SK-N-SH (cell line): ENCODE results near the gene PDE9A. TPM values are rescaled to one million over a fixed set of nuclear protein-coding genes. Genes with fewer than 3 reads are reported as not detected.

Experiments
- CTCF ChIA-PET: fragments of 300-600, 350-600 bp; formaldehyde crosslinking; extraction: SDS; loops from one replicate; lab custom pipeline; 2021; lab: Yijun Ruan, JAX
- POLR2A ChIA-PET: fragments of 350-600 bp; sonication (Branson Sonifier 250); formaldehyde crosslinking; extraction: SDS; loops from one replicate; lab custom pipeline; 2020; ENCODE audit warnings: antibody characterized with exemption, inconsistent platforms; lab: Yijun Ruan, JAX
- DNase-seq: peaks from one replicate; pipeline ENCODE4 v3.0.0; 2012
- H2AFZ ChIP-seq: fragments of 200-600 bp; sonication (generic); 2 replicates; pipeline ENCODE4 v1.8.1; 2016; ENCODE audit warnings: antibody characterized with exemption, mild to moderate bottlenecking, low read depth
- H3F3A ChIP-seq: fragments of 200-600 bp; sonication (generic); replicated peaks from 2 replicates; pipeline ENCODE3; 2016; ENCODE audit warnings: antibody characterized with exemption, mild to moderate bottlenecking; ENCODE audit not compliant: insufficient read depth
- H3K27ac ChIP-seq, 2 experiments: fragments of 200-500 bp in 1 of 2; fragments of 200-600 bp in 1 of 2; sonication (Bioruptor generic) in 1 of 2; sonication (generic), shearing (Covaris generic) in 1 of 2; 2 replicates each; pipeline versions ENCODE4 v1.5.1 to v1.6.1; 2014 to 2016; ENCODE audit warnings: low read depth in 2 of 2, inconsistent platforms in 1 of 2, low read length in 1 of 2, mild to moderate bottlenecking in 1 of 2, mixed read lengths in 1 of 2
- H3K27me3 ChIP-seq: fragments of 200-600 bp; sonication (generic), shearing (Covaris generic); 2 replicates; pipeline ENCODE4 v1.6.1; 2016; ENCODE audit warnings: mixed run types; ENCODE audit not compliant: insufficient read depth
- H3K36me3 ChIP-seq, 2 experiments: fragments of 200-500 bp in 1 of 2; fragments of 200-600 bp in 1 of 2; sonication (Bioruptor generic) in 1 of 2; sonication (generic) in 1 of 2; replicated peaks in 1 of 2; 2 replicates each; pipeline versions ENCODE3 to v1.5.1; 2014 to 2016; ENCODE audit warnings: low read length in 1 of 2, mild to moderate bottlenecking in 1 of 2; ENCODE audit not compliant: insufficient read depth in 2 of 2, control insufficient read depth in 1 of 2
- H3K4me1 ChIP-seq, 2 experiments: fragments of 200-500 bp in 1 of 2; fragments of 200-600 bp in 1 of 2; sonication (Bioruptor generic) in 1 of 2; sonication (generic), shearing (Covaris generic) in 1 of 2; 2 replicates each; pipeline versions ENCODE4 v1.5.1 to v1.6.1; 2014 to 2016; ENCODE audit warnings: low read depth in 1 of 2, low read length in 1 of 2, mixed run types in 1 of 2; ENCODE audit not compliant: insufficient read depth in 2 of 2, control insufficient read depth in 1 of 2
- H3K4me2 ChIP-seq: fragments of 200-600 bp; sonication (generic), shearing (Covaris generic); 2 replicates; pipeline ENCODE4 v1.6.1; 2017; ENCODE audit warnings: mixed run types
- H3K4me3 ChIP-seq, 2 experiments: fragments of 200-500 bp in 1 of 2; fragments of 200-600 bp in 1 of 2; sonication (Bioruptor generic) in 1 of 2; sonication (generic), shearing (Covaris generic) in 1 of 2; 2 replicates each; pipeline versions ENCODE4 v1.5.1 to v1.8.1; 2014 to 2016; ENCODE audit warnings: low read depth in 2 of 2, inconsistent platforms in 1 of 2, low read length in 1 of 2, mild to moderate bottlenecking in 1 of 2, mixed read lengths in 1 of 2, moderate library complexity in 1 of 2
- H3K79me2 ChIP-seq: fragments of 200-600 bp; sonication (generic); 2 replicates; pipeline ENCODE4 v1.8.1; 2017; ENCODE audit warnings: mild to moderate bottlenecking; ENCODE audit not compliant: insufficient read depth
- H3K9ac ChIP-seq: fragments of 200-600 bp; sonication (generic); 2 replicates; pipeline ENCODE4 v1.6.1; 2017; ENCODE audit warnings: mixed run types
- H3K9me2 ChIP-seq: fragments of 200-600 bp; sonication (generic); 2 replicates; pipeline ENCODE4 v1.6.1; 2017; ENCODE audit warnings: mixed run types
- H3K9me3 ChIP-seq: fragments of 200-600 bp; sonication (generic); 2 replicates; pipeline ENCODE4 v1.6.1; 2017; ENCODE audit warnings: mixed run types, mild to moderate bottlenecking, moderate library complexity
- H4K20me1 ChIP-seq: fragments of 200-600 bp; sonication (generic); 2 replicates; pipeline ENCODE4 v1.6.1; 2017; ENCODE audit warnings: mild to moderate bottlenecking, mixed run types; ENCODE audit not compliant: insufficient read depth
- CHD2 ChIP-seq: fragments of 150-350 bp; IDR thresholded peaks from 2 replicates; pipeline ENCODE4 v1.6.1; 2018; ENCODE audit warnings: low read length; ENCODE audit not compliant: partially characterized antibody
- CTCF ChIP-seq: fragments of 200-600 bp; sonication (generic); IDR thresholded peaks from 2 replicates; pipeline ENCODE4 v1.6.1; 2017; ENCODE audit warnings: antibody characterized with exemption, mild to moderate bottlenecking, moderate library complexity
- EP300 ChIP-seq, 2 experiments: IDR thresholded peaks; 2 replicates each; pipeline versions ENCODE4 v1.4.0 to v1.6.1; 2012; ENCODE audit warnings: borderline replicate concordance in 1 of 2, low read depth in 1 of 2, low read length in 1 of 2
- FOXJ3 ChIP-seq: sonication (generic); formaldehyde crosslinking; IDR thresholded peaks from 2 replicates; pipeline ENCODE4 v1.5.1; 2020; ENCODE audit warnings: mild to moderate bottlenecking, missing genetic modification reagents
- FOXM1 ChIP-seq: IDR thresholded peaks from 2 replicates; pipeline ENCODE4 v1.4.0; 2012; ENCODE audit warnings: low read depth, mild to moderate bottlenecking
- GABPA ChIP-seq: IDR thresholded peaks from 2 replicates; pipeline ENCODE4 v1.4.0; 2012; ENCODE audit warnings: low read depth, mild to moderate bottlenecking
- MAX ChIP-seq: IDR thresholded peaks from 2 replicates; pipeline ENCODE4 v1.4.0; 2012; ENCODE audit warnings: low read depth
- MXI1 ChIP-seq: IDR thresholded peaks from 2 replicates; pipeline ENCODE4 v1.6.1; 2012; ENCODE audit warnings: mild to moderate bottlenecking, low read depth, low read length, improper control_type of control experiment
- NFIC ChIP-seq: IDR thresholded peaks from 2 replicates; pipeline ENCODE4 v1.4.0; 2012; ENCODE audit warnings: borderline replicate concordance
- PBX3 ChIP-seq: IDR thresholded peaks from 2 replicates; pipeline ENCODE4; 2012
- RAD21 ChIP-seq: IDR thresholded peaks from 2 replicates; pipeline ENCODE4 v1.6.1; 2012; ENCODE audit warnings: mild to moderate bottlenecking, low read length
- RCOR1 ChIP-seq: fragments of 150-350 bp; IDR thresholded peaks from 2 replicates; pipeline ENCODE4 v1.6.1; 2017; ENCODE audit warnings: antibody characterized with exemption, low read length
- RFX5 ChIP-seq: IDR thresholded peaks from 2 replicates; pipeline ENCODE4 v1.6.1; 2012; ENCODE audit warnings: mild to moderate bottlenecking, improper control_type of control experiment, low read length
- SIN3A ChIP-seq: IDR thresholded peaks from 2 replicates; pipeline ENCODE4 v1.6.1; 2012; ENCODE audit warnings: low read depth, mild to moderate bottlenecking, low read length, moderate library complexity, borderline replicate concordance
- SMC3 ChIP-seq: IDR thresholded peaks from 2 replicates; pipeline ENCODE4 v1.6.1; 2012; ENCODE audit warnings: low read depth, low read length, improper control_type of control experiment
- TAF1 ChIP-seq: IDR thresholded peaks from 2 replicates; pipeline ENCODE4 v1.6.1; 2012; ENCODE audit warnings: low read depth, mild to moderate bottlenecking, low read length, moderate library complexity, borderline replicate concordance
- TCF12 ChIP-seq: IDR thresholded peaks from 2 replicates; pipeline ENCODE4 v1.4.0; 2012
- TEAD4 ChIP-seq: IDR thresholded peaks from 2 replicates; pipeline ENCODE4 v1.4.0; 2012; ENCODE audit warnings: mild to moderate bottlenecking, borderline replicate concordance; ENCODE audit not compliant: insufficient read depth
- YY1 ChIP-seq: IDR thresholded peaks from 2 replicates; pipeline ENCODE4 v1.4.0; 2012; ENCODE audit warnings: low read depth, mild to moderate bottlenecking
- ZBTB33 ChIP-seq: IDR thresholded peaks from 2 replicates; pipeline ENCODE4 v1.4.0; 2012; ENCODE audit warnings: low read depth, borderline replicate concordance
- WGBS: methylation state at CpG from one replicate; pipeline ENCODE4 v1.1.6; 2017; ENCODE audit warnings: low lambda C conversion rate; 5-methylcytosine and 5-hydroxymethylcytosine counted together
- polyA plus RNA-seq, 3 experiments: library from polyadenylated mRNA; depleted of rRNA; stranded (reverse); fragments of >200 nt; gene quantifications; 2 replicates each; pipeline ENCODE4 v1.2.3, GENCODE V29; 2012

PDE9A gene
- polyA plus RNA-seq, 1 of the 3 experiments (the other 2 are of a cell fraction): 0.28 TPM

- no peaks in the 10 kb centered on the region for H3K9me2 ChIP-seq
- no peak for DNase-seq
- CTCF ChIA-PET: no interaction called here
- no peak overlapping the region for H3K4me3 ChIP-seq
- H3F3A ChIP-seq: no peaks in the 10 kb centered on the region
- no peaks in the 10 kb centered on the region for H3K36me3 ChIP-seq
- H3K4me1 ChIP-seq: peaks cover 0 to 13% of the 10 kb centered on the region in 2 experiments; a peak in 1 of 4 replicates
- no peak overlapping the region for H2AFZ ChIP-seq
- H3K79me2 ChIP-seq: no peaks in the 10 kb centered on the region
- POLR2A ChIA-PET: no interaction called here
- H3K27ac ChIP-seq: no peak overlapping the region; a peak in 1 of 4 replicates
- TF ChIP-seq PBX3 (no peak), TCF12 (no peak), CTCF (no peak), GABPA (no peak), TEAD4 (no peak), NFIC (no peak), RCOR1 (no peak), MXI1 (no peak), CHD2 (no peak), YY1 (no peak), RAD21 (no peak), SIN3A (no peak), RFX5 (no peak), EP300 (IDR thresholded peaks at IDR 0.05; ENCODE audit: borderline replicate concordance in 1 of 2, low read depth in 1 of 2, low read length in 1 of 2) (no peak), TAF1 (no peak), FOXM1 (no peak), MAX (no peak), ZBTB33 (no peak), SMC3 (no peak), FOXJ3 (no peak)
- no peak overlapping the region for H3K4me2 ChIP-seq
- 63% methylated on average over 10 of the region's 18 CpGs for WGBS
- H3K9ac ChIP-seq: no peak overlapping the region
- no peaks in the 10 kb centered on the region for H3K9me3 ChIP-seq
- H4K20me1 ChIP-seq: no peaks in the 10 kb centered on the region
- no peaks in the 10 kb centered on the region; the same call in 1 of the 2 replicates for H3K27me3 ChIP-seq
Observed at GRCh38 chr21:42777064-42777756, 123.8 kb downstream of the PDE9A start.
